ENCODE data around the gene SERPINE3. TPM values are rescaled to one million over a fixed set of nuclear protein-coding genes. Genes with fewer than 3 reads are reported as not detected.

SERPINE3 gene
- total RNA-seq, 4 donors from 2014 or later: not detected

DNA sequence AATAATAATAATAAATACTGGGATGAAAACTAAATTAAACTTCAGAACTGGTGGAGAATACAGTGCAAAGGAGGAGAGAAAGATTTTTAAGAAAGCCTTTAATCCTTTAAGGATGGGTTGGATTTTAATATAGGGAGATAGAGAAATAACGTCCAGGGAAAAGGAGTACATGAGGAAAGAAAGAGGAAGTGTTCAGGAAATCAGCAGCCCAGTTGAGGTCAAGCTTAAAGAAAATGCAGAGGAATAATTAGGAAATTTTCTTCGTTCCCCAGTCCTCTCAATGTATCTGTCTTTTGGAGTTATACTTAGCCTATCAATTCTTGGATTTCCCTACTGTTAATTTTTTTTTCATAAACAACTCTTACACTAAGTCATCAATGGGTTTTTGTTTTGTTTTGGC is 65.7 kb downstream of the SERPINE3 start:
- WGBS, 2 donors: 56 to 70% methylated on average over 2 of the region's 2 CpGs
- DNase-seq: no peak

DNA sequence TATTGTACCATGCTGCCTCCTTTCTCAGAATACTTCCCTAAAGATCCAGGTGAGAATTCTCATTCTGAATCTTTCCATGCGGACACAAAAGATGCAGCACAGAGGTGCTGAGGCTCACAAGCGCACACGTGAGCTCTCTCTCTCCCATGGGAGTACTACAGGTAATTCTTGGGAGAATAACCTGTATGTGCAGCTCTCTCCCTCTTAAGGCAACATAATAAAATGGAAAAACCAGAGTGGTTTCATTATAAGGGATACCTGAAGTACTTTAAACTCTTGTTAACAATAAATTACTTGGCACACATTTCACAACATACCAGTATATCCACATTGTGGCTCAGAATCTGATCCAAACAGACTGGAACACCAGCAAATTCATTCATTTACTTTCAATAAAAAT is 72.9 kb downstream of the SERPINE3 start:
- H3K27me3 ChIP-seq: no peaks in the 10 kb centered on the region
- H3K4me1 ChIP-seq: peaks cover 0 to 5% (median 0%) of the 10 kb centered on the region in 3 donors
- peaks cover 0 to 67% (median 0%) of the 10 kb centered on the region in 3 donors for H3K36me3 ChIP-seq
- H3K27ac ChIP-seq: no peak overlapping the region
- TF ChIP-seq POLR2A (IDR thresholded peaks at IDR 0.05): no peak
- TF ChIP-seq, protein P1, sequence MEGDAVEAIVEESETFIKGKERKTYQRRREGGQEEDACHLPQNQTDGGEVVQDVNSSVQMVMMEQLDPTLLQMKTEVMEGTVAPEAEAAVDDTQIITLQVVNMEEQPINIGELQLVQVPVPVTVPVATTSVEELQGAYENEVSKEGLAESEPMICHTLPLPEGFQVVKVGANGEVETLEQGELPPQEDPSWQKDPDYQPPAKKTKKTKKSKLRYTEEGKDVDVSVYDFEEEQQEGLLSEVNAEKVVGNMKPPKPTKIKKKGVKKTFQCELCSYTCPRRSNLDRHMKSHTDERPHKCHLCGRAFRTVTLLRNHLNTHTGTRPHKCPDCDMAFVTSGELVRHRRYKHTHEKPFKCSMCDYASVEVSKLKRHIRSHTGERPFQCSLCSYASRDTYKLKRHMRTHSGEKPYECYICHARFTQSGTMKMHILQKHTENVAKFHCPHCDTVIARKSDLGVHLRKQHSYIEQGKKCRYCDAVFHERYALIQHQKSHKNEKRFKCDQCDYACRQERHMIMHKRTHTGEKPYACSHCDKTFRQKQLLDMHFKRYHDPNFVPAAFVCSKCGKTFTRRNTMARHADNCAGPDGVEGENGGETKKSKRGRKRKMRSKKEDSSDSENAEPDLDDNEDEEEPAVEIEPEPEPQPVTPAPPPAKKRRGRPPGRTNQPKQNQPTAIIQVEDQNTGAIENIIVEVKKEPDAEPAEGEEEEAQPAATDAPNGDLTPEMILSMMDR (IDR thresholded peaks at IDR 0.05): no peak
- DNase-seq: no peak
- 79 to 89% methylated on average over 3 of the region's 3 CpGs for WGBS, 2 donors
- H3K4me3 ChIP-seq: no peak overlapping the region
- intact Hi-C loops (cut with DNase I): no loop called here
- peaks cover 0 to 6% (median 3%) of the 10 kb centered on the region in 3 donors for H3K9me3 ChIP-seq

More for the DNA sequence above, 65.7 kb downstream of the SERPINE3 start:
- Histone ChIP-seq H3K36me3 (peaks cover 0 to 19% (median 0%) of the 10 kb centered on the region in 3 donors), H3K27me3 (no peaks in the 10 kb centered on the region), H3K9me3 (no peaks in the 10 kb centered on the region), H3K4me1 (no peaks in the 10 kb centered on the region), H3K27ac (no peak overlapping the region), H3K4me3 (no peak overlapping the region)
- TF ChIP-seq POLR2A (IDR thresholded peaks at IDR 0.05): no peak
- intact Hi-C loops (cut with DNase I): no loop called here

Small RNAs within 50 kb of the gene (small RNA-seq; reads per million reads assigned to genes)
- gene MIR5693: 0 reads per million in 4 donors

Other genes starting within 250 kb of the SERPINE3 start
- not detected for gene C13orf42, start 228.4 kb upstream of the SERPINE3 start, total RNA-seq
- 1 to 10 TPM in 3 of 4 donors, under 1 TPM in 1; 0.45 to 2.5 (median 1.3) TPM for gene FAM124A, start 117.3 kb upstream of the SERPINE3 start, total RNA-seq
- gene INTS6, start 113.3 kb downstream of the SERPINE3 start, total RNA-seq: 10 to 100 TPM; 25.1 to 42.2 (median 31.8) TPM
- gene WDFY2, start 244.8 kb downstream of the SERPINE3 start, total RNA-seq: 10 to 100 TPM in 3 of 4 donors, 1 to 10 TPM in 1; 7.7 to 23.3 (median 18.2) TPM

Data from esophagus squamous epithelium (tissue), 5 donors.